Activated CD8-positive, alpha-beta memory T cell treated with anti-CD3 and anti-CD28 coated beads for 48 hours (primary cell): Measurements from ENCODE around the gene PSD4.

Source experiments
- DNase-seq, 3 experiments: peaks; one replicate each; pipeline ENCODE4 v3.0.0-alpha.2; 2020; ENCODE audit warnings: low read depth in 2 of 3, low spot score in 2 of 3

Gene PSD4

DNA sequence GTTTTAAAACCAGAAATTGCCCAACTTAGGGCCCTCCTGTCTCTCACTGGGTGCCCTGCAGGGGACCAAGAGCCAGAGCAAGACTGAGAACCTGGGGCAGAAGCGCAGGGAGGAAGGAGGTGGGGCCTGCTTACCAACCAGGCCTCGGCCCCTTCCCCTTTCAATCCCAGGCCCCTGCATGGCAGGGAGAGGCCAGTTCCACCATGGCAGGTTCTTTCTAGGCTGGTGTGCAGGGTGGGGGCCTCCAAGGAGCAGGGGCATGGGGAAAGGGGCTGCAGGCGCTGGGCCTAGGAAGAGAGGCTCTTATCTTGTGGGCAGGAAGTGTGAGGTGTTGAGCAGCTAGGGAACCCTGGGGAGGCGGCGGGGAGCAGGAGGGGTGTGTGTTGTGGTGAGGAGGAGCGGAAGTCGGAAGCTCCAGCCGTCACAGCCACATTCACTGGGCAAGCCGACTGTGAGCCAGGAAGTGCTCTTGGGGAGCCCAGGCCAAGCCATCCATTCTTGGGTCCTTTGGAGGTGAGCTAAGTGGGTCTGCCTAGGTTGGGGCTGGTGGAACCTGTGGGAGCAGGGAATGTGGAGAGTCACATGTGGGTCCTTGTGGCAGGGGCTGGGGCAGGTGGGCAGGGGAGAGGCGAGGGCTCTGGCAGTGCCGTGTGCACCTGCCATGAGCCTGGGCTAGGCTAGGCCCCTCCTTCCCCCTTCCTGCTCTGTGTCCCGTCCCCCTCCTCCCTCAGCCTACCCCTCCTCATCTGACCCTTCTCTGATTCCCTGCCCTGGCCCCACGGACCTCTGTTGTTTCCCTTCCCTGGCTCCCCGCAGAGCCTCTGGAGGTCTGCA lies at the start of gene PSD4:
Gene PSD4 (plus strand): TSS at position 430 of the 834 bp plus-strand sequence. CDS start 8,486 bp downstream, outside the sequence.
- peak; percentile 65 to 82 (median 74) for DNase-seq

DNA sequence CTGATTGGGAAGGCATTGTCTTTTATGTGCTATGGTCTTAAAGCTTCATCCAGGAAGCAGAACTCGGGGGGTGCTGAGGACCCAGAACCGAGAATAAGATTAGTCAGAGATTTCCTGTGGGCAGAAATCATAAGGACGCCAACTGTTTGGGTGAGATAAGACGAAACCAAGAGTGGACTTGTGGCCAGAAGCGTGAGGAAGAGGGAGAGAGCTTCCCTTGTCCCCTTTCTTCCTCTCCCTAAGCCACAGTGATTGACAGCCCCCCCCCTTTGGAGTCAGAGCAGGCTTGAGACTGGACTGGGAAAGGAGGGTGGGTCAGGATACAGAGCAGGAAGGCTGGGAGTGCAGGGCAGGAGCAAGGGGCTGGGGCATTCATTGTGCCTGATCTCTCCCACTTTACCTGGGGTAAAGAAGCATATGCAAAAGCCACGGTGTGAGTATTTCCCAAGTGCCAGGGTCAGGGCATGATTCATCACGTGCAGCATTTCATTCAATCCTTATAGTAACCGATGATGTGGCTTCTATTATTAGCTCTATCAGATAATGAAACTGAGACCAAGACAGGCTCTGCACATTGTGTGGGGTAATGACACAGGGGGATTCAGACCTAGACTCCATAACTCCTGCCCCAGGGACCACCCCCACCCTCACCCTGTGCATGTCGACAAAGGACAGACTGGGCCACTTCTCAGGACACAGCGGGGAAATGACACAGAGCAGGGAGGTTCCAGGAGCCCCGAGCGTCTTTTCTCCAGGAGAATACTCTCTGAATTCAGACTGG lies 49.4 kb upstream of the PSD4 start:
- no peak for DNase-seq

DNA sequence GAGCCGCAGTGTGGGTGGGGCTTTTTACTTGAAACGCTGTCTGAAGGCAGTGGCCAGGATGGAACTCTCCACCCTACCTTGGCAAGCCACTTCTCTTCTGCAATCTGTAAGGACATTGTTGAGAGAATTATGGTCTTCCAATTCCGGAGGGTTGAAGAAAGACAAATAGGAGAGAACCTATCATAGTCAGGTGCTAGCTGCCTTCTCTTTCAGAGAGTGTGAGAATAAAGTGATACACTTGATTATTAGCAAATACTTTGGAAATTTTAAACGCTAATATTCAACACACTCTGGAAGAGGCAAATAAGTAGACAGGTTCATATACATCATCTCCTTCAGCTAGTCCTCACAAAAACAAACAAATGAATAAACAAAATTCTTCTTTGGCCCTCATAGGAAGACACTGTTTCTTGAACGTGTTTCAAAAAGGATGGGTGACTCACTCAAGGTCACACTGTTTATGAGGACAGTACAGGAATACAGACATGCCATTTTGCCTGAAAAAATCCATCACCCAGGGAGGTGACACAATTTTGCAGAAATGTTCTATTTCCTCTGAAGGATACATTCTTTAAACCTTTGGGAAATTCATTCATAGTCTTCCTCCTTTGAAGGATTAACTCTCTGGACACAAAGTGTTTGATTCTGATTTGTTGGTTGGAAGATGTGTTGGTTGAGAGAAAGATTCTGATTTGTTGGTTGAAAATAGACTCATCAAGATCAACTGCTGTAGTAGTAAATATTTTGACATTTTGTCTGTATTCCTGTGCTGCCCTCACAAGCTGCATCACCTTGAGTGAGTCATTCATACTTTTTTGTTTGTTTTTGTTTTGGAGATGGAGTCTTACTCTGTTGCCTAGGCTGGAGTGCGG lies 48.6 kb upstream of the PSD4 start:
- no peak for DNase-seq

DNA sequence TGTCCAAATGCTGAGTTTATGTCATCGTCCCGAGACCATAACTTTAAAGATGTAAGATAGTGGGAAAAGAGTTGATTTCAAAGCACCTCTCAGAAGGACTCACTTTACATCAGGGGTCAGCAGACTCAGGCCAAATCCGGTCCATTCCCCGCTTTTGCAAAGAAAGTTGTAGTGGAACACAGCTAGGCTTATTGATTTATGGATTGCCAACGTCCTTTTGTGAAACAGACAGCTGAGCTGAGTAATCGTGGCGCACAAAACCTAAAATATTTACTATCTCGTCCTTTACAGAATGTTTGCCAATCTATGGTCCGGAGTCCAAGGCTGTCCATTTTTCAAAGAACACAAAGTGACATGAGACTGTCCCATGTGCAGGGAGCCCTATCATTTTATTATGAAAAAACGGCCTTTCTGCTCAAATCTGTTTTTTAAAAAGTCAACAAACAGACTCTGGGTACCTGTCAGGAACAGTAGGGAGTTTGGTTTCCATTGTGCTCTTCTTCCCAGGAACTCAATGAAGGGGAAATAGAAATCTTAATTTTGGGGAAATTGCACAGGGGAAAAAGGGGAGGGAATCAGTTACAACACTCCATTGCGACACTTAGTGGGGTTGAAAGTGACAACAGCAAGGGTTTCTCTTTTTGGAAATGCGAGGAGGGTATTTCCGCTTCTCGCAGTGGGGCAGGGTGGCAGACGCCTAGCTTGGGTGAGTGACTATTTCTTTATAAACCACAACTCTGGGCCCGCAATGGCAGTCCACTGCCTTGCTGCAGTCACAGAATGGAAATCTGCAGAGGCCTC lies 46.7 kb upstream of the PSD4 start, which contains the start of gene IL1RN:
Gene IL1RN (plus strand): TSS at position 754 of the 801 bp plus-strand sequence. CDS start 27 bp downstream, at position 781.
- no peak for DNase-seq

DNA sequence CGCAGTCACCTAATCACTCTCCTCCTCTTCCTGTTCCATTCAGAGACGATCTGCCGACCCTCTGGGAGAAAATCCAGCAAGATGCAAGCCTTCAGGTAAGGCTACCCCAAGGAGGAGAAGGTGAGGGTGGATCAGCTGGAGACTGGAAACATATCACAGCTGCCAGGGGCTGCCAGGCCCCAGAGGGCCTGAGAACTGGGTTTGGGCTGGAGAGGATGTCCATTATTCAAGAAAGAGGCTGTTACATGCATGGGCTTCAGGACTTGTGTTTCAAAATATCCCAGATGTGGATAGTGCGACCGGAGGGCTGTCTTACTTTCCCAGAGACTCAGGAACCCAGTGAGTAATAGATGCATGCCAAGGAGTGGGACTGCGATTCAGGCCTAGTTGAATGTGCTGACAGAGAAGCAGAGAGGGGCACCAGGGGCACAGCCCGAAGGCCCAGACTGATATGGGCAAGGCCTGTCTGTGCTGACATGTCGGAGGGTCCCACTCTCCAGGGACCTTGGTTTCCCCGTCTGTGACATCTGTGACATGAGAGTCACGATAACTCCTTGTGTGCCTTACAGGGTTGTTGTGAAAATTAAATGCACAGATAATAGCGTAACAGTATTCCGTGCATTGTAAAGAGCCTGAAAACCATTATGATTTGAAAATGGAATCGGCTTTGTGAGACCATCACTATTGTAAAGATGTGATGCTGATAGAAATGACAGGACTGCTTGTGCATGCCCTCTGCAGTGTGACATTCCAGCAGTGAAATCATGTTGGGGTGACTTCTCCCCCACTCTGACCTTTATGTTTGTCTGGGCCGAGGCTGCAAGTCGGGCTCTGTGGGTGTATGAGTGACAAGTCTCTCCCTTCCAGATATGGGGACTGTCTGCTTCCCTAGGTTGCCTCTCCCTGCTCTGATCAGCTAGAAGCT lies 45.9 kb upstream of the PSD4 start:
- no peak for DNase-seq

DNA sequence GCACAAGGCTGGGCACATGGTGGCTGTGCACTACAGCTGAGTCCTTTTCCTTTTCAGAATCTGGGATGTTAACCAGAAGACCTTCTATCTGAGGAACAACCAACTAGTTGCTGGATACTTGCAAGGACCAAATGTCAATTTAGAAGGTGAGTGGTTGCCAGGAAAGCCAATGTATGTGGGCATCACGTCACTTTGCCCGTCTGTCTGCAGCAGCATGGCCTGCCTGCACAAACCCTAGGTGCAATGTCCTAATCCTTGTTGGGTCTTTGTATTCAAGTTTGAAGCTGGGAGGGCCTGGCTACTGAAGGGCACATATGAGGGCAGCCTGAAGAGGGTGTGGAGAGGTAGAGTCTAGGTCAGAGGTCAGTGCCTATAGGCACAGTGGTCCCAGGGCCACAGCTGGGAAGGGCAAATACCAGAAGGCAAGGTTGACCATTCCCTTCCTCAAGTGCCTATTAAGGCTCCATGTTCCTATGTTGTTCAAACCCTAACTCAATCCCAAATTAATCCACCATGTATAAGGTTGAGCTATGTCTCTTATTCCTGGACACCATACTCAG lies 44.2 kb upstream of the PSD4 start:
- no peak for DNase-seq

DNA sequence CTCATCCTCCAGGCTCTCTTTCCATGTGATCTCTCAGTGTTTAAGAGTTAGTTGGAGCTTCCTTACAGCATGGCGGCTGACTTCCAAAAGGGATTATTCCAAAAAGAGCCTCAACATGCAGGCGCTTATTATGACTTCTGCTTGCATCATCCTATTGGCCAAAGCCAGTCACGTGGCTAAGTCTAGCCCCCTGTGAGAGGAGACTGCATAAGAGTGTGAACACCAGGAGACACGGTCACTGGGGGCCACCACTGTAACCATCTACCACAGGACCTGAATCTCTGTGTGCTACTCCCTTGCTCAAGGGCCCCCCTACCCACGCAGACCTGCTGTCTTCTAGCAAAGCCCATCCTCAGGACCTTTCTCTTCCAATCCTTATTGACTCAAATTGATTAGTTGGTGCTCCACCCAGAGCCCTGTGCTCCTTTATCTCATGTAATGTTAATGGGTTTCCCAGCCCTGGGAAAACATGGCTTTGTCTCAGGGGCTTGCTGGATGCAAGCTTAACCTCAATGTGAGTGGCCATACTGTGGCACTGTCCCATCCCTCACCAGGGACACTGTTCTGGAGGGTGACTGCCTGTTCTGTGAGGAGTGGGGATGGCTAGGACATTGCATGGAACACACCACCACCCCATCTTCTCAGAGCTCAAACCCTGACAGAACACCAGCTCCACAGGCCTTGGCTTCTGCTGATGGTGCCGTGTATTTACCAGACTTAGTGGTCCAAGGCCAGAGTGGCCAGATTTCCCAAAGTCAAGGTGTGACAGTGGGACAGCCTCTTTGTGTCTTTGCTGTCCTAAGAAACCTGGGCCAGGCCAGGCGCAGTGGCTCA lies 42.2 kb upstream of the PSD4 start:
- DNase-seq: no peak

DNA sequence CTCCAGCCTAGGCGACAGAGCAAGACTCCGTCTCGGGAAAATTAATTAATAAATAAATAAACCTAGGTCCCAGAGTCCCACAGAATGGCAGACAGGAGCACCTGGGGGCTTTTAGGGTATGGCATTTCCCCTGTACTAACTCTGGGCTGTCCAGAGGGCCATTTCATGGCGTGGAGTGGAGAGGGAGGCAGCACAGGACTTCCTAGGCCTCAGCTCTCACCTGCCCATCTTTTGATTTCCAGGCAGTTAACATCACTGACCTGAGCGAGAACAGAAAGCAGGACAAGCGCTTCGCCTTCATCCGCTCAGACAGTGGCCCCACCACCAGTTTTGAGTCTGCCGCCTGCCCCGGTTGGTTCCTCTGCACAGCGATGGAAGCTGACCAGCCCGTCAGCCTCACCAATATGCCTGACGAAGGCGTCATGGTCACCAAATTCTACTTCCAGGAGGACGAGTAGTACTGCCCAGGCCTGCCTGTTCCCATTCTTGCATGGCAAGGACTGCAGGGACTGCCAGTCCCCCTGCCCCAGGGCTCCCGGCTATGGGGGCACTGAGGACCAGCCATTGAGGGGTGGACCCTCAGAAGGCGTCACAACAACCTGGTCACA lies 41.3 kb upstream of the PSD4 start:
- no peak for DNase-seq

DNA sequence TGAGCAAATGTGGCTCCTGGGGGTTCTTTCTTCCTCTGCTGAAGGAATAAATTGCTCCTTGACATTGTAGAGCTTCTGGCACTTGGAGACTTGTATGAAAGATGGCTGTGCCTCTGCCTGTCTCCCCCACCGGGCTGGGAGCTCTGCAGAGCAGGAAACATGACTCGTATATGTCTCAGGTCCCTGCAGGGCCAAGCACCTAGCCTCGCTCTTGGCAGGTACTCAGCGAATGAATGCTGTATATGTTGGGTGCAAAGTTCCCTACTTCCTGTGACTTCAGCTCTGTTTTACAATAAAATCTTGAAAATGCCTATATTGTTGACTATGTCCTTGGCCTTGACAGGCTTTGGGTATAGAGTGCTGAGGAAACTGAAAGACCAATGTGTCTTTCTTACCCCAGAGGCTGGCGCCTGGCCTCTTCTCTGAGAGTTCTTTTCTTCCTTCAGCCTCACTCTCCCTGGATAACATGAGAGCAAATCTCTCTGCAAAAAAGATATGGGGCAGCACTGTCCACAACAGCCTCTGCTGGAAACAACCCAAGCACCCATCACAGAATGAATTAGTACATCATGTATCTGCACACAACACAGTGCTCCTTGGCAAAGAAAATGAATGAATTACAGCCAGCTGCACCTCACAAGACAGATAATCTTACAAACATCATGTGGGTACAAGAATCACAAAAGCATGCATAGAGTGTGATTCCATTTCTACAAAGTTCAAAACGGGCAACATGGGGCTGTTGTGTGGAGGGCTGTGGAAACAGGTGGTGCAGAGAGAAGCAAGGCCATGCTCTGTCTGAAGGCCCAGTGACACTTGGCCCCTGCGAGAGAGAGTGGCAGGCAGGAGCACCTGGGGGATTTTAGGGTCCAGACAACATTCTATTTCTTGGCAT lies 39.8 kb upstream of the PSD4 start:
- DNase-seq: no peak

DNA sequence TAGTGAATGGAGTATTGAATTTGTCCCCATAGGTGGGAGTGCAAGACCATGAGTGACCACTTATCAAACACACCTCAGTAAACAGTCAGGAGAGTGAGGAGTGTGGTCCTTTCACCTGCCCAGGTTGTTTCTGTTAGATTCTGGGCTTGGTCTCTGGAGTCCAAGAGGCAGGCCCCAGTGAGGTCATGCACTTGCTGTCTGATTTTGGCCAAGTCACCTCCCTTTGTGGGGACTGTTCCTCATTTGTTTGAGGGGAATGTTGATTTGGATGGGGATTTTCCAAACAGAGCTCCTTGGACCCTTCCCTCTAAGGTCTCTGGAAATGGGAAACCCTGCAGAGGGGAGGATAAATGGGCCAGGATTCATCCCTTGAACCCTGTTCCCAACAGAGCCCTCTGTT lies 39.1 kb upstream of the PSD4 start:
- DNase-seq: no peak

DNA sequence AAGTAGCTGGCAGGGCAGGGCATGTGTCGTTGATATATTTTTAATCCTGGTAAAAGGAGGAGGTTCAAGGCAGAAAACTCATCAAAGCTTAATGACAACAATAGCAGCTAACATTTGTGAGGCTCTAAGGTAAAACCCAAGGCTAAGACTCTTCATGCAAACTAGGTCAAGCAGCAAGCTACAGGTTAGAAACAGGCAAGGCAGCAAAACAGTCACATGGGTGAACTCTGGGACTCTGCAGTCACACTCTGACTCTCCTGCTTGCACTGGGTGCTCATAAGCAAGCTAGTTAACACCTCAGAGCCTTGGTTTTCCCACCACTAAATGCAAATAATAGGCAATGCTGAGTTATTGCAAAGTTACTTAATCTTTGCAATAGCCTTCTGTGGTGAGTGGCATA lies 38.5 kb upstream of the PSD4 start:
- DNase-seq: no peak

DNA sequence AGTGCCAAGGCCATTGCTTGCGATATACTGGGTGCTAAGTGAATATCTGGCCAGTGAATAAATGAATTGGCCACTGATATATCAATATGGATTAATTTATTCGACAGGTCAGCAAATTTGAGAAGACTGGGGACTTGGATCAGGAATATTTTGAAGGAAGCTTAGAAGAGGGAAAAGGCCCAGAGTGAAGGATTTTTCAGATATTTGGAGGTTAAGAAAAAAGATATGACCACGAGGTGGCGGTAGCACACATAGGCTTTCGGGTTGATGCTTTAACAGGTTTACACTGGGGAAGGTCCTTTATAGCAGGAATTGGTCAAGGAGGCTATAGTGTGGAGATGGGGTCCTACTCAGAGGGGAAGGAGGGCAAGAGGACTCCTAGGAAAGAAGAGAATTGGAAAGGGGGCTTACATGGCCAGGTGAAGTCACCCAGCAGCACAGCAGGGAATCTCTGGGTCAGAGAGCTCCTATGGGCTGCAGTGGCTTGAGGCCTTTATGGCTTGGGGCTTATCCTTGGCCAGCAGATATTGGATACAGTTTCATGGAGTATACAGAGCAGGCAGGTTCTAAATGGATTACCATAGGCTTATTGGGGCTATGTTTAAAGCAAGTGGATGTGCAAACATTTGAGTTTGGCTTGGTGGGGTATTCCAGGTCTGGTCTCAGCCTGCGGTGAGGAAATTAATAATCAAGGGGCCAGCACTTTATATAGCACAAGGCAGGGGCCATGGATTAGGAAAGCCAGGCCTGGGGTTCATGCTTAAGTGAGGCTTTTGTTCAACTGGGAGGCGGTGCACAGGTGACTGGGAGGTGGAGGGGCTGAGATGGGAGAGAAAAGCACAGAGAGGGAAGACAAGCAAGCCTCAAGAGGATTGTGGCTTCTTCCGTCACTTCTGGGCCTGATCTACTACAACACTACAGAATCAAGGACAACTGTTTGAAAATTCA lies 36.7 kb upstream of the PSD4 start:
- DNase-seq: no peak

DNA sequence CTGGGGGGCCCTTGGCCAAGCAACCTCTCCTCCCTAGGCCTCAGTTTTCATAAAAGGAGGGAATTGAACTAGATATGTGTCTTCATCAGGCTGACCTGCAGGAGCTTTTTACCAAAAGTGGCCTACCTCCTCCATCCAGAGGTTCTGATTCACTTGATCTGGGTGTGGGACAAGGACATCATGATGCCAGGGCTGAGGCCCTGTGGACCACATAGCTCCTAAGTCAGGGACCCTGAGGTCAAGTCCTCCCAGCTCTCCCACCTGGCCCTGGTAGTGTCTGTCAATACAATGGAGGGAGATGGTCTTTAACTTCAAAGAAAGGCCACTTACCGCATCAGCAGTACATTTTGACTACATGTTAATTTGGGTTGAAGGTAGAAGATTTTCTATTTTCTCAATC lies 35.9 kb upstream of the PSD4 start:
- no peak for DNase-seq

DNA sequence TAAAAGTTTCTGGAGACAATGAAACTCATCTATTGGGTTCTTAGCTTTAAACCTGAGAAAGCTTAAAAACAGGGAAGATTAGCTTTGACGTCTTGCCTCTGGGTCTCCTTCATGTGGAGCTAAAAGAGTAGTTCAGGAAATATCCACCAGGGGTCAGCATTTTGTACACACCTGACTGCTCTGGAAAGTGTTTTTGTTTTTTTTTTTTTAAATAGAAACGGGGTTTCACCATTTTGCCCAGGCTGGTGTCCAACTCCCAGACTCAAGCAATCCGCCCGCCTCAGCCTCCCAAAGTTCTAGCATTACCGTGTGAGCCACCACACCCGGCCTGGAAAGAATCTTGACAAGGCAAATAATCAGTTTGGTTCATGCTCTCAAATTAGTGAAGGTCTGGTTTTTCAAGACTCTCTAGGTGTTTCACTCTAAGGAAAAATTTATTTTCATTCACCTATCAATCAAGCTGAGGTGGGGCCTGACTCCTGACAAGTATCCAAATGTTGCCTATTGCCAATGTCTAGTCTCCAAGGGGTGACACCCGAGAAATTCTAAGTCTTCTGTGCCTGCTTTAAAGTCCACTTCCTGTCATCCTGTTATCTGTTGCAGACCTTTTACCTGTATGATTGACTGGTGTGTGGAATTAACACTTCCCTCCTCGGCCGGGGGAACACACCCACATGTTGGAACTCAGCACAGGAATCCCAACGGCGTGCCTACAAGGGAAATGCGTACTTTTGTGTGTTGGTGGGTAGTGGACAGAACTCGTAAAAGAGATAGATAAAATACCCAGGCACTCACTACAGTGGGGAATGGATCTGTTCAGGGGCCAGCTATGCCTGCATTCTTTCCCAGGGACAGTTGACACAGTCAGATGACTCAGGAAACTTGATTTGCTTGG lies 35.1 kb upstream of the PSD4 start:
- DNase-seq: no peak

DNA sequence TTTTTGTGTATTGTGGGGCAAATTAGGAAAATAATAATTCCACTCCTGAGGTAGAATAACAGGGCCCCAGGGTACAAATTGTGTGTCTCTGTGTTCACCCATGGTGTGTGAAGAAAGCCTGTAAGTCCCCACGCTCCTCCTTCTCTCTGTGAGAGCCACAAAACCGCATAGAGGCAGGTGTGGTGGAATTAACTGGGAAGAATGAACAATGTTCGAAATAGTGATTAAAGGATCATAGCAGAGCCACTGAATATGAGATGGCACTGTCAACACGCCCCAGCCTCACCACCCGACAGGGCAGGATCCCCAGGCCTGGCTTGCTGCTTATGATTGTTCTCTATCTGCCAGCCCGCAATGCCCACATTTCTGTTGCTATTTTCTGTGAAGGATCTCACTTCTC lies 32.3 kb upstream of the PSD4 start:
- no peak for DNase-seq
